Aorta (tissue), 5 donors: Measurements from ENCODE around the gene SDC3. TPM values are rescaled to one million over a fixed set of nuclear protein-coding genes. Genes with fewer than 3 reads are reported as not detected.
"Not testable (repeated sequence)": the region's sequence is repeated elsewhere in the genome, so short reads cannot be mapped to it uniquely, and the experiment has no call there.

Source experiments
- ATAC-seq: fragments of 200-7000 bp; cut with Tn5 transposase; one replicate; pipeline ENCODE4 v1.9.1; 2022; ENCODE audit warnings: moderate library complexity; ENCODE audit not compliant: low FRiP score
- DNase-seq, 2 donors: peaks; one replicate each; pipeline ENCODE4 v3.0.0-alpha.2; 2020
- H3K27ac ChIP-seq, 2 donors: one replicate each; pipeline ENCODE4 v1.5.1; 2013; ENCODE audit warnings: low read length in 2 of 2, mild to moderate bottlenecking in 2 of 2, moderate library complexity in 2 of 2, control low read depth in 1 of 2, inconsistent platforms in 1 of 2, low read depth in 1 of 2
- H3K27me3 ChIP-seq, 2 donors: one replicate each; pipeline ENCODE4 v1.6.1; 2013; ENCODE audit warnings: control low read depth in 1 of 2, low read length in 1 of 2, mild to moderate bottlenecking in 1 of 2, moderate library complexity in 1 of 2; ENCODE audit not compliant: insufficient read depth in 2 of 2, control insufficient read depth in 1 of 2
- H3K36me3 ChIP-seq, 2 donors: one replicate each; pipeline ENCODE4 v1.6.1; 2013; ENCODE audit warnings: control low read depth in 1 of 2, low read length in 1 of 2, mild to moderate bottlenecking in 1 of 2; ENCODE audit not compliant: insufficient read depth in 2 of 2, control insufficient read depth in 1 of 2
- H3K4me1 ChIP-seq, 2 donors: one replicate each; pipeline ENCODE4 v1.6.1; 2013; ENCODE audit warnings: low read length in 2 of 2, control low read depth in 1 of 2, mild to moderate bottlenecking in 1 of 2, moderate library complexity in 1 of 2; ENCODE audit not compliant: insufficient read depth in 2 of 2, control insufficient read depth in 1 of 2
- H3K4me3 ChIP-seq, 2 donors: one replicate each; pipeline ENCODE4 v1.5.1; 2013; ENCODE audit warnings: low read length in 2 of 2, control low read depth in 1 of 2, mild to moderate bottlenecking in 1 of 2
- H3K9me3 ChIP-seq: one replicate; pipeline ENCODE4 v1.6.1; 2013; ENCODE audit warnings: mild to moderate bottlenecking, low read length; ENCODE audit not compliant: control insufficient read depth
- WGBS, 2 donors: extraction: QIAGEN DNeasy Blood & Tissue Kit; methylation state at CpG; one replicate each; pipeline ENCODE4 v1.1.7; 2013; 5-methylcytosine and 5-hydroxymethylcytosine counted together
- intact Hi-C, 2 donors: fragments of 100-400 bp; cut with DNase I; formaldehyde crosslinking; loops; one replicate each; pipeline versions ENCODE4 v1.14.2 to v1.15.0; 2022
- polyA plus RNA-seq, 2 donors: library from polyadenylated mRNA; stranded (reverse); fragments of 200-250 nt; gene quantifications; one replicate each; pipeline ENCODE4 v1.2.3, GENCODE V29; 2013
- total RNA-seq, 2 donors: library from RNA; stranded (reverse); fragmentation: NEBNext Ultra II Directional; extraction: Animal tissue kit (Norgen Biotek cat#: 25700); gene quantifications; one replicate each; pipeline ENCODE4 v1.2.1, GENCODE V29; 2021
- donor health status: healthy with polysubstance abuse.
- donor health status: Bipolar disorder and iron deficiency.
- donor health status: DM: no; HTN: no; CAD: no.
- donor health status: DM: no; HTN: no; CAD: no.
- donor health status: DM: yes; HTN: yes; CAD: no.

Gene SDC3
- total and polyA plus RNA-seq, 4 donors = 19.1 to 72.7 (median 42.7) TPM

DNA sequence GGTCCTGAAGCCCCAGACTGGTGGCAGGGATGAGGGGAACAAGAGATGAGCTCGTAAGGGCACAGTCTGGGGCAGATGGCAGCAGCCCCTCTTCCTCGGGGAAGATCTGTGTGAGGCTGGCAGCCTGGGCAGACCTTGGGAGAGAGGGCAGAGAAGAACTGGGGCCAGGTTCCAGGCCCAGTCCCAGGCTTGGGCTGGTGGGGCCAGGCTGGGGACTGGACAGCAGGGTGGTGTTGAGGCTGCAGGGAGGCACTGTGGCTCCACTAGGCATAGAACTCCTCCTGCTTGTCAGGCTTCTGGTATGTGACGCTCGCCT, 35.7 kb downstream of the SDC3 start:
- no peak for ATAC-seq
- WGBS, 2 donors = 85 to 98% methylated on average over 4 of the region's 4 CpGs
- Histone ChIP-seq H3K4me1 (no peaks in the 10 kb centered on the region), H3K9me3 (peaks cover 2% of the 10 kb centered on the region), H3K4me3 (no peak overlapping the region), H3K27me3 (no peaks in the 10 kb centered on the region), H3K27ac (no peak overlapping the region), H3K36me3 (peaks cover 0 to 13% of the 10 kb centered on the region in 2 donors)
- intact Hi-C loops = no loop called here
- DNase-seq = no peak

DNA sequence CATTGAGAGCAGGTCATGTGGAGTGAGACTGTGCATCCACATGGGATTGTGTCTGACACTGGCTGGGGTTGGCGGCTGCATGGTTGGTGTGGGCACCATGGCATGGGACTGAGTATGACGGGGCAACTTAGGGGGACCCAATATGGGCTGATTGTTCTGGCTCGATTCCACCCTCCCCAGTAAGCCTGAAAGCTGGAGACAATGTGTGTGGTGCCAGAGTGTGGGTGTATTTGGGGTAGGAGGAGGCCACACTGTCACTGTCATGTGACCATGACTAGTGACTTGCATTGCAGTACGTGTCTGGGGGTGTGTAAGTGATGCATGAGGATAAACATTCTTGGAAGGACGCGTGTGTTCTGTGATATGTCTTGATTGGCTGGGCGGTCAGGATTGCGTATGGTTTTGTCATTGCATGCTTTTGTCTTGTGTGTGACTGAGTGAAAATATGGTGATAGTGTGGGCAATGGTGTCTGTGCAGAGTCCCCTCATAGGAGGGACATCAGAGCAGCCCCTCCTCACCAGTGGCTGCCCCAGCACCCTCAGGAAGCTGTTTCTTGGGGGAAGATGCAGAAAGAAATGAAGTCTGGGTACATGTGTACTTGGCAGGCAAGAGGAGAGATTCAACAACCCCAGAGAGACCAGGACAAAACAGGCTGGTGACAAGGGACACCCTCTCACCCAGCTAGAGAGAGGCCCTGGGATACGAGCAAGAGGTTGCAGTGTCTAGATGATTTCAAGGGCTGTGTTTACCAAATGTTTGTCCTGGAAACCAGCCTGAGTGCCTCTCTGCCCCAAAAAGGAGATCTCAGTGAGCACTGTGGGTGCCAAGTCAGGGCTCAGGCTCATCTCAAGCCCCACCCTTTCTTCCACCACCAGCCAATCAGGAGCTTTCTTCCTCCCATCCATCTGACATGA, 36.3 kb downstream of the SDC3 start:
- Histone ChIP-seq H3K4me1 (no peaks in the 10 kb centered on the region), H3K9me3 (peaks cover 2% of the 10 kb centered on the region), H3K4me3 (no peak overlapping the region), H3K27ac (no peak overlapping the region), H3K27me3 (no peaks in the 10 kb centered on the region), H3K36me3 (peaks cover 0 to 13% of the 10 kb centered on the region in 2 donors)
- no peak for DNase-seq
- ATAC-seq = no peak
- intact Hi-C loops = no loop called here
- WGBS, 2 donors = 84 to 95% methylated on average over 9 of the region's 9 CpGs

DNA sequence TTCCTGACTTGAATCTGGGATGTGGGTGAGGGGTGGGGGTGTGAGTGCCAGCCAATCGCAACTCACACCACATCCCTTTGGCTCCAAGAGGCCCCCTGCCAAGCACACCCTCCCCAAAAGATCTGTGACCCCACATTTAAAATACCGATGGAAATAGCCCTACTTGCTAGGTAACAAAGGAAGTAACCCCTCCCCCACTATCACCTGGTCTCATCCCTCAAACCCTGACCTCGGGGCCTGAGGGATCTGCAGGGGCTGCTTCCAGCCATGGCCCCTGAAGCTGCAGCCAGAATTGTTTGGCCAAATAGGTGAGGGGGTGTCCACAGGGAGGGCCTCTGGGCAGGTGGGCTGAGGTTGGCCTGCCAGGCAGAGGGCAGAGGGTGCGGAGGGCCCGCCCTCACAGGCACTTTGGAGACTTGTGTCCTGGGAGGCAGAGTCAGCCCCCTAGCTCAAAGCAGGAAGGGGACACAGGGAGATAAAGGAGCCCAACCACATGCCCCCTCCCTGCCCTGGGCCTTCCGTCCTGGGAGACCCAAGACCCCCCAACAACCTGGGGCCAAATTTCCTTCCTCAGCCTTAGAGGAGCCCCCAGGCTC, 37.2 kb downstream of the SDC3 start:
- Histone ChIP-seq H3K27me3 (no peaks in the 10 kb centered on the region), H3K27ac (no peak overlapping the region), H3K36me3 (peaks cover 0 to 13% of the 10 kb centered on the region in 2 donors), H3K9me3 (peaks cover 2% of the 10 kb centered on the region), H3K4me1 (no peaks in the 10 kb centered on the region), H3K4me3 (no peak overlapping the region)
- WGBS, 2 donors = 88 to 89% methylated on average over 6 of the region's 6 CpGs
- intact Hi-C loops = no loop called here
- DNase-seq = no peak
- ATAC-seq = no peak

DNA sequence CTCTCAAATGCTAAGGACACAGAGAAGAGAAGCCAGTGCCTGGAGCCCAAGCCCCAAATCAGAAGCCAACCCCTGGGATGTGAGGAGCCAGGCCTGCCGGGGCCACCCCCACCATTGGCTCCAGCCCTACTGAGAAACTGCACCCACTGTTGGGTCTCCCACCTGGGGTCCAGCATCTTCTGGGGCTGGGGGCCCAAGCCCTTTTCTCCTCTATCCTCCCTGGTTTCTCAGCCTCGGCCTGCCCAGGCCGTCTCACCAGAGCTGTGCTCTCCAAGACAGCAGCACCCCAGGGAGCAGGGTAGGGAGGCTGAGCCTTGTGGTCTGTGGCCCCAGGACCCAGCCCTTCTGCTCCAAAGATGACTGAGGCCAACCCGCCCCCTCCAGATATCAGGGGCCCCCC, 37.9 kb downstream of the SDC3 start:
- 90 to 93% methylated on average over 4 of the region's 4 CpGs for WGBS, 2 donors
- Histone ChIP-seq H3K4me1 (no peaks in the 10 kb centered on the region), H3K4me3 (no peak overlapping the region), H3K36me3 (peaks cover 0 to 13% of the 10 kb centered on the region in 2 donors), H3K27ac (no peak overlapping the region), H3K27me3 (no peaks in the 10 kb centered on the region), H3K9me3 (peaks cover 2% of the 10 kb centered on the region)
- DNase-seq (no peak), ATAC-seq (no peak)
- intact Hi-C loops = no loop called here

DNA sequence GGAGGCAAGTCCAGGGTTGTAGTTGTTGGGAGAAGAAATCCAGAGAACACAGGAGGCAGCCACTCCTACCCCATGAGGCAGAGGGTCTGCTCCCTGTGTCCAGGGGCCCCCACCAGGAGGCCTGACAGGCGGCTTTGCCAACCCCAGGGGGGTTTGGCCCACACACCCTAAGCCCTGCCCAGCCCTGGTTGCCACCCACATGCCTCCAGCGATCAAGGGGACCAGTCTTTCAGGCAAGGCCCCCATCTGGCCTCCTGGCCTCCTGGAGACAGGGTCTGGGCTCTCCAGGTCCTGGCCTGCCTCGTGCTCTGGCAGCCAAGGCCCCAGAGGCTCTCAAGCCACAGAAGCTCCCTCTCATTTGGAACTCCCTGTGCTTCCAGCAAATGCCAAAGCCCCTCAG, 38.5 kb downstream of the SDC3 start:
- ATAC-seq (peak; percentile 30), DNase-seq (no peak)
- no peak overlapping the region for H3K4me3 ChIP-seq
- intact Hi-C loops = no loop called here
- WGBS, 2 donors = 76 to 88% methylated on average over 3 of the region's 3 CpGs
- H3K27ac ChIP-seq = no peak overlapping the region
- H3K9me3 ChIP-seq = peaks cover 2% of the 10 kb centered on the region
- no peaks in the 10 kb centered on the region for H3K4me1 ChIP-seq
- H3K27me3 ChIP-seq = no peaks in the 10 kb centered on the region
- peaks cover 0 to 11% of the 10 kb centered on the region in 2 donors for H3K36me3 ChIP-seq

DNA sequence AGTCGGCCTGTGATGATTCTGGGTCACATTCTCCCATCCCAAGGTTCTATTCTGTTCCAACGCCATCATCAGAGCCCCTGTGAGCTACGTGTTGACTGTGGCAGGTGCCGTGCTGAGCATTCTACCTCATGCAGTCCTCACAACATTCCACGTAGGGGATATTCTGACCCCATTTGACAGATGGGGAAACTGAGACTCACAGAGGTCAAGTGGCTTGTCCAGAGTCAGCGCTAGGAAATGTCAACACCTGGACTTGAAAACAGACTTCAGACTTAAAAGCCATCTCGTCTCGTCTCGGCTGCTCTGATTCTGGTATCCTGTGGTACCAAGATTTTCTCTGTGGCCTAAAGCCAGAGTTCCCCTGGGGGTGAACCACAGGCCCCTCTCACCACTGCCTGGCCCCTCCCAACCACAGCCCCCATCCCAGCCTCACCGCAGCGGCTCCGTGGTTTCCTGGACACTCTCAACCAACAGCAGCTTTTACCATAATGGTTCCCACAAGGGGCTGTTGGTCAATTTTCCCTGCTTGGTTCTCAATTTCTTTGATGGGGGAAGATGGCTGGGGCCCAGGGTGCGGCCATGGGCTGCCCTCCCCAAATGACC, 39.6 kb downstream of the SDC3 start:
- DNase-seq = no peak
- Histone ChIP-seq H3K27me3 (no peaks in the 10 kb centered on the region), H3K36me3 (peaks cover 0 to 11% of the 10 kb centered on the region in 2 donors), H3K27ac (no peak overlapping the region), H3K9me3 (peaks cover 2% of the 10 kb centered on the region), H3K4me1 (no peaks in the 10 kb centered on the region), H3K4me3 (no peak overlapping the region)
- WGBS, 2 donors = 91 to 92% methylated on average over 13 of the region's 13 CpGs
- intact Hi-C loops = no loop called here
- no peak for ATAC-seq

DNA sequence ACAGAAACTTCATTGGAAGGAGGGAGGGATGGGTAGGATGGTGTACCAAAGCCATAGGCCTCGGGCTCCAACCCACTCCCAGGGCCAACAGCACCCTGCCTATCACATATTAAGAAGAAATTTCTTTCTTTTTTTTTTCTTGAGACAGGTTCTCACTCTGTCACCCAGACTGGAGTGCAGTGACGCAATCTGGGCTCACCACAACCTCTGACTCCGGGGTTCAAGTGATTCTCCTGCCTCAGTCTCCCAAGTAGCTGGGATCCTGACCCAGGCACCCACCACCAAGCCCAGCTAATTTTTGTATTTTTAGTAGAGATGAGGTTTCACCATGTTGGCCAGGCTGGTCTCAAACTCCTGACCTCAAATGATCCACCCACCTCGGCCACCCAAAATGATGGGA, 40.5 kb downstream of the SDC3 start:
- H3K27me3 ChIP-seq, H3K9me3 ChIP-seq, H3K36me3 ChIP-seq, H3K4me1 ChIP-seq, DNase-seq, intact Hi-C loops, ATAC-seq, H3K27ac ChIP-seq, H3K4me3 ChIP-seq: not testable (repeated sequence)
- WGBS, 2 donors = 93 to 95% methylated on average over 4 of the region's 4 CpGs

DNA sequence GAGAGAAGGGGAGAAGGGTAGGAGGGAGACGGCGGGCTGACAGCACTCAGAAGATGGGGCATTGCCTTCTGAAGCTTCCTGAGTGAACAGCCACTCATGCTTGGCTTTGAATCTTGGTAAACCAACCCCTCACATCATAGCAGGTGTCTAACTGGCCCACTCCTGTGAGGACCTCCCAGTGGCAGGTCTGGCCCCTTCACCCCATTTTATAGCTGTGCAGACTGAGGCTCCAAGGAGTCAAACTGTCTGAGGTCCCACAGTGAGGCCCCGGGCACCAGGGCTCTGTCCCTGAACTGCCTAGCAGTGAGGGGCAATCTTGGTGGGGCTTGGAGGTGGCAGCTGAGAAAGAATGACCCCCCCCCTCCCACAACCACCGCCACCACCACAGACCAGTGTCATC, 41.0 kb downstream of the SDC3 start:
- peaks cover 0 to 3% of the 10 kb centered on the region in 2 donors for H3K36me3 ChIP-seq
- DNase-seq (no peak), ATAC-seq (no peak)
- no peak overlapping the region for H3K27ac ChIP-seq
- H3K9me3 ChIP-seq = no peaks in the 10 kb centered on the region
- WGBS, 2 donors = 92 to 97% methylated on average over 4 of the region's 4 CpGs
- no peaks in the 10 kb centered on the region for H3K27me3 ChIP-seq
- no peaks in the 10 kb centered on the region for H3K4me1 ChIP-seq
- no peak overlapping the region for H3K4me3 ChIP-seq
- intact Hi-C loops = no loop called here

DNA sequence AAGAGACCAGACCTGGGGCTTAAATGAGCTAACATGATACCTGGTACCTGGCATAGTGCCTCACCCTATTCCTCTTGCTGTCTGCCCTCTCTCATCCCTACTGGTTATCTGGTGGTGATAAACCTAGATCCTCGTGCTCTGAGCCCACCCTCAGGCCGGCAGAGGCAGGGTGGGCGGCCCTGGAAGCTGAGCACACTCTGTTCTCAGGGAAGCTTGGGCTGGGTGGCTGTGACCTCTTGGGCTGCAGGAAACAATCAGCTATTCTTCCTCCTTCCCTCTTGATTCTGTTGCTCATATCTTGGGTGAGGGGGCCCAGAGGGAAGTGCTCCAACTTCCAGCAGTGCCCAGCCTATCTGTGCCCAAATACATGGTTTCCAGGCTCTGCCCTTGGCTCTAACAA, 42.0 kb downstream of the SDC3 start:
- H3K36me3 ChIP-seq = no peaks in the 10 kb centered on the region
- H3K9me3 ChIP-seq = no peaks in the 10 kb centered on the region
- no peak overlapping the region for H3K27ac ChIP-seq
- H3K4me1 ChIP-seq = no peaks in the 10 kb centered on the region
- H3K27me3 ChIP-seq = no peaks in the 10 kb centered on the region
- H3K4me3 ChIP-seq = no peak overlapping the region
- intact Hi-C loops = no loop called here
- DNase-seq = no peak
- WGBS, 2 donors = 68 to 73% methylated on average over 3 of the region's 3 CpGs
- no peak for ATAC-seq
